ENCODE results near the gene HSPA4. TPM values are rescaled to one million over a fixed set of nuclear protein-coding genes. Genes with fewer than 3 reads are reported as not detected.

The HSPA4 gene
- total and polyA plus RNA-seq, 2 of the 13 experiments (the other 11 are each of a cell fraction or from before 2014, with no cell fraction given), result 36.6 to 231 TPM

- TF ChIP-seq ARID4A (CRISPR knock-in tag; IDR thresholded peaks at IDR 0.05; ENCODE audit: borderline replicate concordance) (peak; percentile 62; the same call in 1 of the 2 replicates), KDM2A (CRISPR knock-in tag; IDR thresholded peaks at IDR 0.05; ENCODE audit: borderline replicate concordance, low read depth) (peak; percentile 87), RARA (CRISPR knock-in tag; IDR thresholded peaks at IDR 0.05) (no peak; the same call in 1 of the 2 replicates), KAT7 (CRISPR knock-in tag; IDR thresholded peaks at IDR 0.05; ENCODE audit: borderline replicate concordance) (0 out of 2 replicates have a peak, but pooled peaks have one; percentile 15), ZFP90 (CRISPR knock-in tag; IDR thresholded peaks at IDR 0.05; ENCODE audit: borderline replicate concordance) (0 out of 2 replicates have a peak, but pooled peaks have one; percentile 21), ZNF33A (CRISPR knock-in tag; IDR thresholded peaks at IDR 0.05; ENCODE audit: borderline replicate concordance) (no peak), SOX13 (IDR thresholded peaks at IDR 0.05) (no peak), SOX13 (CRISPR knock-in tag; conservative IDR thresholded peaks at IDR 0.05 in 1 of 2, IDR thresholded peaks at IDR 0.05 in 1 of 2) (0 out of 4 replicates have a peak, but pooled peaks of 1 of the 2 experiments have one; percentile 7), ATM (IDR thresholded peaks at IDR 0.05; ENCODE audit: borderline replicate concordance) (no peak), ZNF503 (CRISPR knock-in tag; IDR thresholded peaks at IDR 0.05) (peak; percentile 42; the same call in 1 of the 2 replicates), EEA1 (CRISPR knock-in tag; IDR thresholded peaks at IDR 0.05; ENCODE audit: borderline replicate concordance) (no peak), MNT (IDR thresholded peaks at IDR 0.05) (no peak), ZNF260 (CRISPR knock-in tag; IDR thresholded peaks at IDR 0.05; ENCODE audit: borderline replicate concordance, low read depth) (no peak), ZNF333 (CRISPR knock-in tag; IDR thresholded peaks at IDR 0.05; ENCODE audit: borderline replicate concordance) (peak; percentile 49; the same call in 1 of the 2 replicates), NR2F6 (IDR thresholded peaks at IDR 0.05) (no peak), NR2F6 (CRISPR knock-in tag; IDR thresholded peaks at IDR 0.05) (no peak), ELF3 (CRISPR knock-in tag; IDR thresholded peaks at IDR 0.05) (0 out of 2 replicates have a peak, but pooled peaks have one; percentile 2), HDAC2 (CRISPR knock-in tag; IDR thresholded peaks at IDR 0.05) (peak; percentile 41), ZNF556 (CRISPR knock-in tag; IDR thresholded peaks at IDR 0.05; ENCODE audit: borderline replicate concordance) (0 out of 2 replicates have a peak, but pooled peaks have one; percentile 47), ZNF709 (CRISPR knock-in tag; IDR thresholded peaks at IDR 0.05) (0 out of 2 replicates have a peak, but pooled peaks have one; percentile 53), RBM39 (IDR thresholded peaks at IDR 0.05; ENCODE audit: low read depth, low read length, poor library complexity, severe bottlenecking) (peak; percentile 86), ZNF263 (CRISPR knock-in tag; IDR thresholded peaks at IDR 0.05) (0 out of 2 replicates have a peak, but pooled peaks have one; percentile 25)
Observed at GRCh38 chr5:133025804-133026663, 25.8 kb upstream of the HSPA4 start, which contains the start of gene ZCCHC10 (continued).
